Stimulated activated CD8-positive, alpha-beta memory T cell treated with anti-CD3 and anti-CD28 coated beads, Interleukin-4, amount 100 ng/mL, for 1 hour (primary cell): ENCODE measurements around the gene RUNX1.
"Not testable (repeated sequence)": the region's sequence is repeated elsewhere in the genome, so short reads cannot be mapped to it uniquely, and the experiment has no call there.

ENCODE experiments used
- DNase-seq, 2 donors: peaks; one replicate each; pipeline ENCODE4 v3.0.0-alpha.2; 2020; ENCODE audit warnings: low read depth in 2 of 2, low spot score in 1 of 2

Gene RUNX1

GRCh38 chr21:34812504-34813265, 236.4 kb downstream of the RUNX1 start:
- DNase-seq, result no peak

GRCh38 chr21:34811368-34811767, 237.7 kb downstream of the RUNX1 start:
- no peak for DNase-seq

GRCh38 chr21:34810786-34811185, 238.3 kb downstream of the RUNX1 start:
- no peak for DNase-seq

GRCh38 chr21:34809822-34810221, 239.3 kb downstream of the RUNX1 start:
- no peak for DNase-seq

GRCh38 chr21:34808569-34809204, 240.4 kb downstream of the RUNX1 start:
- no peak for DNase-seq

GRCh38 chr21:34807881-34808568, 241.1 kb downstream of the RUNX1 start:
- peak; percentile 21 to 28 for DNase-seq

GRCh38 chr21:34807146-34807880, 241.8 kb downstream of the RUNX1 start:
- peak; percentile 19 to 43 for DNase-seq

- DNase-seq, result no peak
Observed at GRCh38 chr21:34806423-34806822, 242.7 kb downstream of the RUNX1 start.

- DNase-seq, result no peak
Observed at GRCh38 chr21:34805157-34805556, 243.9 kb downstream of the RUNX1 start.

GRCh38 chr21:34804584-34804983, 244.5 kb downstream of the RUNX1 start:
- DNase-seq, result not testable (repeated sequence)

GRCh38 chr21:34803782-34804370, 245.2 kb downstream of the RUNX1 start:
- DNase-seq, result no peak

- DNase-seq, result no peak
Observed at GRCh38 chr21:34802180-34802899, 246.8 kb downstream of the RUNX1 start.

- no peak for DNase-seq
Observed at GRCh38 chr21:34801519-34802132, 247.5 kb downstream of the RUNX1 start.

- DNase-seq, result no peak
Observed at GRCh38 chr21:34800797-34801518, 248.1 kb downstream of the RUNX1 start.

- no peak for DNase-seq
Observed at GRCh38 chr21:34799092-34799491, 250.0 kb downstream of the RUNX1 start.

GRCh38 chr21:34797921-34798535, 251.1 kb downstream of the RUNX1 start:
- no peak for DNase-seq

- DNase-seq, result no peak
Observed at GRCh38 chr21:34797201-34797525, 251.9 kb downstream of the RUNX1 start.

- no peak for DNase-seq
Observed at GRCh38 chr21:34796518-34797200, 252.4 kb downstream of the RUNX1 start.
